HG03460 (cell line): Measurements from ENCODE around the gene EXPH5.
"Not testable (repeated sequence)": the region's sequence is repeated elsewhere in the genome, so short reads cannot be mapped to it uniquely, and the experiment has no call there.

Experiments used
- ATAC-seq: cut with Tn5 transposase; IDR thresholded peaks from one replicate; pipeline ENCODE4 v1.9.1; 2021; ENCODE audit not compliant: unreplicated experiment

Gene EXPH5

GRCh38 chr11:108602818-108603217 lies 9.2 kb upstream of the EXPH5 start:
- not testable (repeated sequence) for ATAC-seq

DNA sequence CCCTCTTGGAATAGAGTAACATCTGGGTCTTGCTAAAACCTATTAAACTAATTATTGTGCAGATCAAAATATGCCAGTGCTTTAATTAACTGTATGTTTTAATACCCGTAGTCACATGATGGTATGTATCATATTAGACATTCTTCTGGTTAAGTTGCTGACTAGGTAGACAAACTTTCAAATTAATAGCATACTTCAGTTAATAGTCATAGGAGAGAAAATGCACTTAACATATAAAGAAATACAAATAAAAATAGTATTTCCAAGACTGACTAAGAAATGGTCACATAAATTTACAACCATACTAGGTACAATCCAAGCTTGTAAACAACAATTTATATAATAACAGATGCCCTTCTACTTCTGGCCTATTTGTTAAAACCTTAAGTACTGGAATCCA lies 7.6 kb upstream of the EXPH5 start:
- ATAC-seq, result no peak

DNA sequence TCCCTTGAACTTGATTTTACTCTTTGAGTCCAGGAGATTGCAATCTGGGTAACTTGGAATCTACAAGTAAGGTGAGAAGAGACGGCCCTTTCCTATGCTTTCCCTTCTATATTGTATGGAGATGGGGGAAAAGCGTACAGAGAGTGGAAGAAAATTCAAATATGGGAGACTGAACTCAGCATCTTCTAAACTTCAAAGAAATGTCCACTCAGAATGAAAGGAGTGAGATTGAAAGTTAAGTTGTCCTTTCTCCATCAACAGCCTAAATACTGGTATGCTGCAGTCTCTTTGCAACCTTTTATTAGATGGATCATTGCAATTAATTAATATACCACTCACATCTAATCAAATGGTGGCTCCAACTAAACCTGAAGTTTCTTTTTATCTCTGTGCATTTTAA lies 6.4 kb upstream of the EXPH5 start:
- no peak for ATAC-seq

- ATAC-seq, result no peak
Observed at GRCh38 chr11:108597736-108598355, 4.3 kb upstream of the EXPH5 start.

DNA sequence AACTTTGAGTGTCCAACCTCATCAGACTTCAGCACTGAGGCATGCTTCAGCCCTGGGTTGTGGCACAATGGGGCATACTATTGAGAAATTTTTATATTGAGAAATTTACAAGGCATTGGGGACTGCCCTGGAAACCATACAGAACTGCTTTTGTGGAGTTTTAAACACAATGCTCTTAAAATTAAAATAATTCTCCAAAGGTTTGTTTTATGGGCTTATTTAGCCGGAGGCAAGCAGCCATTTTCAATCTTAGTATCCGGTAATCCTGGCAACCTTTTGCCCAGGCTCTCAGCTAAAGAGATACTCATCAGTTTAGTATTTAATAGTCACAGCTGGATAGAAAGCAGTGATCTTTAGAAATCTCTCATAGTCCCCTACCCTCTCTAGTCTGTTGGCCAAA lies 3.1 kb upstream of the EXPH5 start:
- ATAC-seq, result no peak

GRCh38 chr11:108593923-108594434 lies 411 bp upstream of the EXPH5 start:
- ATAC-seq, result no peak

- ATAC-seq, result peak; percentile 29
Observed at GRCh38 chr11:108592591-108593213, 866 bp downstream of the EXPH5 start.

- no peak for ATAC-seq
Observed at GRCh38 chr11:108591893-108592292, 1.7 kb downstream of the EXPH5 start.

DNA sequence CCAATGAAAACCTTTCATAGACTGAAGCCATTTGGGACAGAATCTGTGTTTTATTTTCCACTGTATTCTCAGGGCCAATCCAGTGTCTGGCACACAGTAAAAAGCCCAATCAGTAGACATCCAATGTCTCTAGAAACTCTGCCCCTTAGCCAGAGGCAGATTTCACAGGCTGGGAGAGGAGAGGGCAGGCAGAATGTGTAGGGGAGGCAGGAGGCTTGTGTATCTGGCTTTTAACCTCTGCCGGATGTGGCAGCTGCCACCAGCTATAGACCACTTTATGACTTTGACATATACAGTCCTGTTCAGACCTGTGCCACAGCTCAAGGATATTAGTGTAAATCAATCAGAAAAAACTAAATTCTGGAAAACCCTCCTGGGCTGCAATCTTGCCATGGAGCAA lies 4.4 kb downstream of the EXPH5 start:
- ATAC-seq, result no peak

- ATAC-seq, result no peak
Observed at GRCh38 chr11:108588287-108588686, 5.3 kb downstream of the EXPH5 start.

- no peak for ATAC-seq
Observed at GRCh38 chr11:108587109-108587508, 6.5 kb downstream of the EXPH5 start.

DNA sequence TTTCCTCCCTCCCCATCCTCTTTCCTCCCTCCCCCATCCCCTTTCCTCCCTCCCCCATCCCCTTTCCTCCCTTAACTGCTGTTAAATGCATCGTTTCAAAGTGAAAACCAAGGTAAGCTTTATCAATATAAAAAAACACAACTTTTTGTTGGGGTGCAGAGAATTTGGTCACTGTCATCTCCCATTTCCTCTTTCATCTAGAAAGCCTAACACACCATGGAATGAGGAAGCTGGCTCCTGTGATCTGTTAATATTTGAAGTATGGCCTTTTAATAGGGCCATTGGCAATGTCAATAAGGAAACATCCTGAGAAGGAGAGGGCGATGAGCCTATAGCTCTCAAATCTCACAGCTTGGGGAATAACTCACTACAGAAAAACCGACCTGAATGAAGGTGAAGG lies 7.0 kb downstream of the EXPH5 start:
- ATAC-seq, result no peak

- not testable (repeated sequence) for ATAC-seq
Observed at GRCh38 chr11:108586185-108586584, 7.4 kb downstream of the EXPH5 start.

GRCh38 chr11:108584973-108585372 lies 8.6 kb downstream of the EXPH5 start:
- ATAC-seq, result no peak

- no peak for ATAC-seq
Observed at GRCh38 chr11:108580645-108581044, 12.9 kb downstream of the EXPH5 start.

- no peak for ATAC-seq
Observed at GRCh38 chr11:108580043-108580442, 13.5 kb downstream of the EXPH5 start.

DNA sequence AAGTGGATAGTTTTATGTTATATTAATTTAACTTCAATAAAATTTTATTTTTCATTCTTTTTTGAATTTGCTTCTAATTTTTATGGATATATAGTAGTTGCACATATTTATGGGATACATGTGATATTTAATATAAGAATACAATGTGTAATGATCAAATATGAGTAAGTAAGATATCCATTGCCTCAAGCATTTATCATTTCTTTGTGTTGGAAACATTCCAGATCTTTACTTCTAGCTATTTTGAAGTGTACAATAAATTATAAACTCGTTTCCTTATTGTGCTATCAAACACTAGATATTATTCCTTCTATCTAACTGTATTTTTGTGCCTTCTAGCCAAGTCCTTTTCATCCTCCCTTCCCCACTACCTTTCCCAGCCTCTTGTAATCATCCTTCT lies 17.0 kb downstream of the EXPH5 start:
- no peak for ATAC-seq

DNA sequence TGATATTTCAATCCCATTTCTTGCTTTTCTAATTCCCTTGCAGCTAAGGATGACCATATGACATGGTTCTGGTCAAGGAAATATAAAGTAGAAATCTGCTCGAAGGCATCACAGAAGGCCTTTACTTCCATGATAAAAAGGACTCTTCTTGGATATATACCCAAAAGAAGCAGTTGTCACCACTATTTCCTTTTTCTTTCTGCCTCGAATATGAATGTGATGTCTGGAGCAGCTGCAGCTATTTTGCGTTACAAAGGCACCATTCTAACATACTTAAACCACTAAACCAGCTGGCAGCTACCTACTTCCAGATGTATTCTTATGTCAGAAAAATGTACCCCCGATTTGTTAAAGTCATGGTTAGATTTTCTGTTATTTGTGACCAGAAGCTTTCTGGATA lies 18.9 kb downstream of the EXPH5 start:
- ATAC-seq, result no peak

DNA sequence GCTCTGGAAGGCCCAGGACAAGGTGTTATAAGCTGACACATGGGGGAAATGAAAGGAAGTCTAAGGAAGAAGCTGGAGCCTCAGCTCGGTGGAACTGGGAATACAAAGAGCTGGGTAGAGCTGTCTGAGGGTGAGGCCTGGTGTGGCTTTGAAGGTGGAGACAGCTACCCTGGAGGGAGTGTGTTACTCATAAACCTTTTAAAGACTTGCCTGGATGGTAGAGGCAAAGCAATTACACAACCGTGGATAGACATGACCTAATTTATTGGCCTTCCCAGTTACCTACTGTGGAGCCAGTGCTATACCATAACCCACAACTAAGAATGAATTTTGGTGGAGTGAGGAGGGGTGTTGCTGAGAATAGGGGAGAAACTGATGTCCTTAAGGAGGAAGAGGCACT lies 22.6 kb downstream of the EXPH5 start:
- no peak for ATAC-seq

DNA sequence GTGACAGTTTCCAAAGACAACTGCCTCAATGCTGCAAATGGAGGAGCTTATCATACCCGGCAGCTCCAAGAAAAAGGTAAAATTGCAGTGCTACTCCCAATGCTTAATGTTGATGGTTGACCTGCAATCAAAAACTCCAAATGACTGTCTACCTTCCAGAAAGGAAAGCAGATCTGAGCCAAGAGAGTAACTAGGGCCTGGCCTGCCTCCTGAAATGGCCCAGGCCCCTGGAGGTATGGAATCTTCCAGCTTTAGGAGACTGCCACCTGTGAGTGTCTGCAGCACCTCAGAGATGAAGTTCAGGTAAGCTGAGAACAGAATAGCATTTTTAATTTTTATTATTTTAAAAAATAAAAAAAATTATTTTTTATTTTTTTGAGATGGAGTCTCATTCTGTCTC lies 23.7 kb downstream of the EXPH5 start:
- ATAC-seq, result no peak

DNA sequence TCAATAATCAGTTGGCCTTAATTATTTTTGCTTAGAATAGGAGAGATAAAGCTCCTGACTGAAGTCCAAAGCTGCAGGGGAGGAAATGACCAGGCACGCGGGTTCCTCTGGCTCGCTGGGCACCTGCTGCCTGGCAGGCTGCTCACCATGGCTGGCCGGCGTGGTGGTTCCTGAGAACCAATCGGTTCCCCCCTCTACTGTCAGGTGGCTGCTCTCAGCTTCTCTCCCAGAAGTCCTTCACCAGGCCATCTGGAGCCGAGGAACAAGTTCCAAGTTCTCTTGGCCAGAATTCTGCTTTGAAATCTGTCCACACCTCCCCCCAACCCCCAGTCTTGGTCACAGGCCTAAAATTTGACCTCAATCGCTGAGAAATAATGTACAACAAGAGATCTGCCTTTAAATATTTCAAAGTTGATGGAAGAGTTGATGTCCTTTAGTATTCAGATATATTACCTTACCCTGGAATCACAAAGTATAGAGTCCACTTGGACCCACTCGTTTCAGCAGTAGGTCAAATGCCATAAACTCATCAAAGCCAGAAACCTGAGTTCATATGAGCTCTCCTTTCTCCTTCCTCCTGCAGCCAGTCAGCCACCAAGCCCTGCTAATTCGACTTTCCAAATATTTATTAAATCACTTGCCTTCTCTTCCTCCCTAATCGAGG lies 25.2 kb downstream of the EXPH5 start:
- ATAC-seq, result no peak

DNA sequence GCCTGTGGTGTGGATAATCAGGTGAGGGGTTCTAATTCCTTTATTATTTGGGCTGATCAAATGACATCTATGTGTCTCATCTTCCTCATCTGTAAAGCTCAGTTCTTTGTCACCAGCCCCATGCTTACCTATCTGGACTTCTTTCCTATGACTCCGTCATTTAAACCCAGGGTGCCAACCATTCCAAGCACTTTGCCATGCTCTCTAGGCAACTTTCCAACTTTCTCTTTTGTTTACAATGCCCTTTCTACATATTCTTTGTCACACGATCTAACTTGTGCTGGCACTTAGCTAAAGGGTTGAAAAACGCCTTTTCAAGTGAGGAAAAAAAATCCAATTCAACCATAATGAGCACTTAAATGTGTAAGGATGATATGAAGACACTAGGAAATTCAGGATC lies 27.9 kb downstream of the EXPH5 start:
- ATAC-seq, result no peak
